Nephron progenitor cell (in vitro differentiated cells): ENCODE data around the gene EID1.
A peak's percentile ranks its signal among the peaks of the same experiment; 100 is the strongest.

ENCODE experiments used
- DNase-seq: peaks from one replicate; pipeline ENCODE4 v3.0.0; 2021
- H3K27ac Mint-ChIP-seq: 2 replicates; pipeline ENCODE4 v1.8.0; 2021; ENCODE audit warnings: mild to moderate bottlenecking, moderate library complexity, mixed read lengths
- H3K27me3 Mint-ChIP-seq: 2 replicates; pipeline ENCODE4 v1.8.0; 2021; ENCODE audit warnings: mild to moderate bottlenecking, low read depth, mixed read lengths; ENCODE audit not compliant: poor library complexity
- H3K36me3 Mint-ChIP-seq: 2 replicates; pipeline ENCODE4 v1.8.0; 2021; ENCODE audit warnings: low read depth, mixed read lengths
- H3K4me1 Mint-ChIP-seq: 2 replicates; pipeline ENCODE4 v1.8.0; 2021; ENCODE audit warnings: mixed read lengths
- H3K4me3 Mint-ChIP-seq: 2 replicates; pipeline ENCODE4 v1.8.0; 2021; ENCODE audit warnings: mild to moderate bottlenecking, moderate library complexity, mixed read lengths
- H3K9me3 Mint-ChIP-seq: 2 replicates; pipeline ENCODE4 v1.8.0; 2021; ENCODE audit warnings: mild to moderate bottlenecking, moderate library complexity, mixed read lengths
- CTCF ChIP-seq: fragments of 200-600 bp; sonication (generic); IDR thresholded peaks from 2 replicates; pipeline ENCODE4 v1.5.0; 2021; ENCODE audit warnings: antibody characterized with exemption

The EID1 gene

GRCh38 chr15:48862705-48863104 is 15.2 kb upstream of the EID1 start:
- H3K36me3 Mint-ChIP-seq: no peaks in the 10 kb centered on the region
- no peak for TF ChIP-seq CTCF
- H3K9me3 Mint-ChIP-seq: no peaks in the 10 kb centered on the region
- peaks cover 4% of the 10 kb centered on the region for H3K27me3 Mint-ChIP-seq
- H3K4me1 Mint-ChIP-seq: peaks cover 40% of the 10 kb centered on the region
- H3K4me3 Mint-ChIP-seq: no peak overlapping the region
- no peak overlapping the region for H3K27ac Mint-ChIP-seq
- no peak for DNase-seq

- no peaks in the 10 kb centered on the region for H3K27me3 Mint-ChIP-seq
- H3K27ac Mint-ChIP-seq: peak overlapping the region; percentile 10
- DNase-seq: peak; percentile 28
- no peaks in the 10 kb centered on the region for H3K36me3 Mint-ChIP-seq
- H3K4me1 Mint-ChIP-seq: peaks cover 29% of the 10 kb centered on the region
- no peak for TF ChIP-seq CTCF
- H3K9me3 Mint-ChIP-seq: no peaks in the 10 kb centered on the region
- no peak overlapping the region for H3K4me3 Mint-ChIP-seq
Observed at GRCh38 chr15:48865370-48866079, 12.4 kb upstream of the EID1 start.

- no peaks in the 10 kb centered on the region for H3K9me3 Mint-ChIP-seq
- DNase-seq: no peak
- H3K36me3 Mint-ChIP-seq: no peaks in the 10 kb centered on the region
- no peak for TF ChIP-seq CTCF
- peak overlapping the region; percentile 10 for H3K27ac Mint-ChIP-seq
- peaks cover 29% of the 10 kb centered on the region for H3K4me1 Mint-ChIP-seq
- H3K27me3 Mint-ChIP-seq: peaks cover 1% of the 10 kb centered on the region
- H3K4me3 Mint-ChIP-seq: peak overlapping the region; percentile 12
Observed at GRCh38 chr15:48866141-48866563, 11.8 kb upstream of the EID1 start.

GRCh38 chr15:48868023-48868422 is 9.9 kb upstream of the EID1 start:
- Mint-ChIP-seq H3K9me3 (no peaks in the 10 kb centered on the region), H3K4me1 (peaks cover 23% of the 10 kb centered on the region), H3K27me3 (peaks cover 12% of the 10 kb centered on the region), H3K4me3 (no peak overlapping the region), H3K36me3 (no peaks in the 10 kb centered on the region), H3K27ac (no peak overlapping the region)
- no peak for DNase-seq
- TF ChIP-seq CTCF: no peak

- Mint-ChIP-seq H3K27ac (no peak overlapping the region), H3K9me3 (no peaks in the 10 kb centered on the region), H3K27me3 (peaks cover 16% of the 10 kb centered on the region), H3K36me3 (no peaks in the 10 kb centered on the region), H3K4me1 (peaks cover 23% of the 10 kb centered on the region), H3K4me3 (no peak overlapping the region)
- no peak for TF ChIP-seq CTCF
- no peak for DNase-seq
Observed at GRCh38 chr15:48868536-48868935, 9.4 kb upstream of the EID1 start.

- Mint-ChIP-seq H3K4me1 (peaks cover 19% of the 10 kb centered on the region), H3K36me3 (no peaks in the 10 kb centered on the region), H3K27me3 (peaks cover 27% of the 10 kb centered on the region), H3K27ac (no peak overlapping the region), H3K4me3 (no peak overlapping the region), H3K9me3 (no peaks in the 10 kb centered on the region)
- no peak for DNase-seq
- TF ChIP-seq CTCF: no peak
Observed at GRCh38 chr15:48869966-48870365, 8.0 kb upstream of the EID1 start.
